HG03521 (cell line): ENCODE data around the gene MEIS1.
"Not testable (repeated sequence)": the region's sequence is repeated elsewhere in the genome, so short reads cannot be mapped to it uniquely, and the experiment has no call there.

Experiments
- ATAC-seq: cut with Tn5 transposase; IDR thresholded peaks from one replicate; pipeline ENCODE4 v1.9.1; 2021; ENCODE audit warnings: mild to moderate bottlenecking, moderate library complexity; ENCODE audit not compliant: unreplicated experiment

The MEIS1 gene

DNA sequence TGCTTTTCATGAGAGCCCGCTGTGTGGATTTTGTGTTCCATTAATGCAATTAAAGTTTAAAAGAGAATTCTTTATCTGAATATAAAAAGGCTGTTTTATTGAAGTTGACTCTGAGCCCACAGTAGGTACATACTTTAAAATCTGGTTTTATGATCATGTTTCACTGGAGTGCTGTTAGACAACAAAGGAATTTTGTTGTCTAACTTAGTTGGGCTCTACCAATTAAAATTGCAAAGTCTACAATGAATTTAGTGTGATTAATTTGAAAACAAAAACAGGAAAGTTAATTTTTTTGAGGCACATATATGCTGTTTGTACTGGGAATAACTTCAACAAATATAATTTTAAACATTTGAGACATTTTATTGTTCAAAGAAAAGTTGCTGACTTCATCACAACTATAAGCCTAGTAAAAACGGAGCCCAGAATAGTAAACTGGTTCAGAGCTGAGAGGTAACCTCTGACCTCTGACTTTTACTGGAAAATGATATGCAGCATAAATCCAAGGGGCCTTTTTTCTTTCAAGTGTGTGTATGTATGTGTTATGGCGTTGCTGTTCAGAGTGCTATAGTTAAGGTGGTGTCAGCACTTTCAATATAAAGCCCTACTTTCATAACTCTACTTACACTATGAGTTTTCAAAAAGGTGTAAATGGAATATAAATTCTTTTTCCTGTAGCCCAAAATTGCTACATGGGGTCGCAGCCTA lies 30.2 kb downstream of the MEIS1 start:
- no peak for ATAC-seq

DNA sequence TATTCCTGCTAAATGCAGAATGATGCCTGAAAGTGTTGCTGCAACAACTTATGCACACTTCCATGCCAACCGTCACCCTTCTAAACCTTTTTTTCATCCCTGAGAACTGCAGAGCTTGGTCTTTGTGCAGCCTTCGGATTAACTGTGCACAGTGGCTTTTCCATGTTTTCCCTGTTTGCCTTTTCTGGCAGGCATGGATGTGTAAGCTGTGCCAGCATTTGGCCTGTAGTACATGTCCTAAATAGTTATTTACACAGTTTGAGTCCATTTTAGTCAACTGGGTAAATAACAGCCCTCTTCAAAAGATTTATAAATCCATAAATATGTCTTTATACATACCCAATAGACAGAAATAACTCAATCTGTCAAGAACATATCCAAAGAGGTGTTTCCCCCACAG lies 31.5 kb downstream of the MEIS1 start:
- no peak for ATAC-seq

- no peak for ATAC-seq
These were observed 32.8 kb downstream of the MEIS1 start for GRCh38 chr2:66467718-66468117.

DNA sequence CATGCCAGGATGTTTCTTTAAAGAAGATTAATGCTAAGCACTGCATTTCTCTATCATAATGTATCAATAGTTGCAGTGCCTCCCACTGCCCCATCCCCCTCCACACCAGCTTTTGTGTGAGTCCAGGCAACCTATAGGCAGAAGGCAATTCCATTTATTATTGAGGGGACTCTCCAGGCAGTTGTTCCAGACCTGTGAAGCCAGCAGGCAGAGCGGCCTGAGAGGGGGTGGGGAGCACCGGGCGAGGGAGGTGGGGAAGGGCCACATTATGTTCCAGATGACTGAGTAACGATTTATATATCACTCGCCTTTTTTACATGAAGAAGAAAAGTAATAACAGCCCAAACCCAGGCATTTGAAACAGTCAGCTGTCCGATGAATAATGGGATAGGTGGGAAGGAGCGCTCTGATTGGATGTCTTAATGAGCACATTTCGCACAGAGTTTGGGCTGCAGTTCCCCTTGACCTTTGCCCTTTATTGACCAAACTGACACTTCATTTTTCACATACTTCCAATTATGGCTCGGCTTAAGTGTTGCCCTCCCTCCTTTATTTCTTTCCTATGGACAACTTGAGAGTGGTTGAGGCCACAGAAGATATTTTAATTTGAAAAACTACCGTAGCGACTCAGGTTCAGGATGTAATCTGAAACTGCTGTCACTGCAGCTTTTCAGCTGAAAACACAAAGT lies 34.4 kb downstream of the MEIS1 start:
- no peak for ATAC-seq

DNA sequence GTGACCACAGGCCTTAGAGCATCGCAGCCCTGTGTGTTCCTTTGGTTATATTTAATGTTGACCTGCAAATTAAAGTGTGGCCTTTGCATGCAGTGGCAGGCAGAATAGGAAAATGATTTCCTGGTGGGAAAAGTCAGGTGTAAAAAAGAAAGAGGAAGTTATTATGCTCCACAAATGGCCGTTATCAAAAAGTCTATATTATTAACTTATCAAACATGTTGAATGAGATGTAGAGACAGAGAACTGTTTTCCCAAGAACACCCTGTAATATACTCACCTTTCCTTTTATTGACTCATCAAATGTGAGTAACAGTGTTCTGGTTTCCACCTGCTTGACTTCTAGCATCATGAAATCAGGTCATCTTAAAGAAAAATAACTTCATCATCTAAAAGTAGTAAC lies 35.3 kb downstream of the MEIS1 start:
- no peak for ATAC-seq

DNA sequence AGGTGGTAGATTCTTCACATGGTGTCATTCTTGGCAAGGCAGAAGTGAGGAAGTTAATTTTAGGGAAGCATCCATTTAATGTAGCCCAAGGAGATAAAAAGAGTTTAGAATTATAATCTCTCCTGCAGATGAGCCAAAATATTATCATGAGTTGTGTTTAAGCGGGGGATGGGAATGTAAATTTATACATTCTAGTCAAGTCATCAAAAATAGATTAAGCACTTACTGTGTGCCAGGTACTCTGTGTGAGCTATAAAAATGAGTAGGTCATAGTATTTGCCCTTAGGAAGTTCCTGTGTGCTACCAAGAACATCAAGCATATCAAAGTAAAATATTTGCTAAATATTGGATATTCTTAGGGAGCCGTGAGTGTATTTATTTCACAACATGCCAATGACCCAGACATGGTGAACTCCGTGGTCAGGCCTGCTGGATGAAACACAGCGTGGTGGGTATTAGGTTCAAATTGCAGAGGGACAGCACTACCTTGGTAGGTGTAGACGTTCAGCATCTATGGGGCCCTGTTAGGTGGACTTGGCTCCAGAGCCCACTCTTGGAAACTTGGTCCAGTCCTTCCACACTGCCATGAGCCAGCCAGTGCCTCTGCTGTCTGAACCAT lies 37.4 kb downstream of the MEIS1 start:
- ATAC-seq, result no peak

DNA sequence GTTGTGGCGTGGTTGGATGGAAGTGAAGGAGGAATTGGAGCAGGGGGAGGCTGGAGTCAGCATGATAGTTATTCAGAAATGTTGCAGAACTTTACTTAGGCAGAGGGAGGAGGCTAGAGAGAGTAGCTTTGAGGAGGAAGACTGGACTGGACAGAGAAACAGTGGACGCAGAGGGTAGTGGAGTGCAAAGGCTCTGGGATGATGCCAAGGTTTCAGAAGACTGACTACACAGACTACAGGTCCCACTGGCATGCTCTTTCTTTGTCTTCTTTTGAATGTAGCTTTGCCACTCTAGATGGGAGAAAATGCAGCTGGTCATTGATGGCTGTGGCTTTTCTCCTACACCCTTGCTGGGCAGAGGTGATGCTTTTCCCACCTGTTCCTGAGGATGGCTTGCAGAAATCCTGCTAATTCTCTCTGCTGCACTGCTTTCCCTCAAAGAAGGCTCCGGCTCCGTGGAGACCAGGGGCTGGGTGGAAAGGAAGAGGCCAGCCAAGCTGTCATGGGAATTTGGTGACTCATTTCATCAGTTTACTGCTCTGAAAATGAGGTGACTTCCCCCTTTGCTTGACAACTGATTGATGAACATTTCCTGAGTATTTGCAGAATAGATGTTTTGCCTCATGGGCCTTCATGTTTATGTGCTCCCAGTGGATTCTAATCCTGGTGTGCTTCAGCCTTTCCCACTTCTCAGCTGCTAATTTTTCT lies 42.4 kb downstream of the MEIS1 start:
- ATAC-seq, result no peak

DNA sequence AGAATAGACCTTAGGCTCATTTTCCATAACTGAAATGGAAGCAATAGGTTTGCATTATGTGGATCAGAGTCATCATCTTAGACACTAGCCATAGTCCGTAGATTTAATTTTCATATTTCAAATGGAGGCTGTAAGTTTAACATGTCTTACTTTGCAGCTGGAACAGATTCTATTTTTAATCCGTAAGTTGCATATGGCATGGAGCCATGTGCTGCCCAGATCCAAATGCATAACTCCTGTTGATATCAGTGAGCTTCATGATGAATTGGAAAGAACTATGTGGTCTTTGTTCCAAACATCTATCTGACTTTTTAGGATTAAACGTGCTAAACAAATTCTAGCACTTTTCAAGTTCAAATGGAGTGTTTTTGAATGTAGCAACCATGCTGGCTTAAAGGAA lies 43.4 kb downstream of the MEIS1 start:
- ATAC-seq, result no peak

GRCh38 chr2:66478731-66479316 lies 43.9 kb downstream of the MEIS1 start:
- no peak for ATAC-seq

GRCh38 chr2:66481100-66481549 lies 46.2 kb downstream of the MEIS1 start:
- ATAC-seq, result no peak

DNA sequence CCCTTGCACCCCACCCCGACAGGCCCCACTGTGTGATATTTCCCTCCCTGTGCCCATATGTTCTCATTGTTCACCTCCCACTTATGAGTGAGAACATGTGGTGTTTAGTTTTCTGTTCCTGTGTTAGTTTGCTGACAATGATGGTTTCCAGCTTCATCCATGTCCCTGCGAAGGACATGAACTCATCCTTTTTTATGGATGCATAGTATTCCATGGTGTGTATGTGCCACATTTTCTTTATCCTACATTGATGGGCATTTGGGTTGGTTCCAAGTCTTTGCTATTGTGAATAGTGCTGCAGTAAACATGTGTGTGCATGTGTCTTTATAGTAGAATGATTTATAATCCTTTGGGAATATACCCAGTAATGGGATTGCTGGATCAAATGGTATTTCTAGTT lies 50.3 kb downstream of the MEIS1 start:
- ATAC-seq, result not testable (repeated sequence)

DNA sequence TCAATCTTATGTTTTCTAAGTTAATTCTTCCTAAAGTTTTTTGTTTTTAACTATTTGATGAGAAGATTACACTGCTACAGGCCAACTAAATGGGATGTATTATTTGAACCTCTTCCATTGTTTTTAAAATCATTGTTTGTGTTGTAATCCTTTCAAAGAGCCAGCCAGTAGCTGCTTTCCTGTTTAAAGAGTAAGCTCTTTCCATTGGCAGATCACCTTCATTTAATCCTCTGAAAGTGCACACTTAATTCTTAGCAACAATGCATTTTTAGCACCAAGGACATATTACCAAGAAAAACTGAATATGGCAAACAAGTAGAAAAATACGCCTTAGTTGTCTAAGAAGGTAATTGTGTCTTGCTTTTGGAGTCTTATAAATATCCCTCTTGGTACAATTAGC lies 54.0 kb downstream of the MEIS1 start:
- ATAC-seq, result no peak

GRCh38 chr2:66489436-66489835 lies 54.5 kb downstream of the MEIS1 start:
- ATAC-seq, result no peak

DNA sequence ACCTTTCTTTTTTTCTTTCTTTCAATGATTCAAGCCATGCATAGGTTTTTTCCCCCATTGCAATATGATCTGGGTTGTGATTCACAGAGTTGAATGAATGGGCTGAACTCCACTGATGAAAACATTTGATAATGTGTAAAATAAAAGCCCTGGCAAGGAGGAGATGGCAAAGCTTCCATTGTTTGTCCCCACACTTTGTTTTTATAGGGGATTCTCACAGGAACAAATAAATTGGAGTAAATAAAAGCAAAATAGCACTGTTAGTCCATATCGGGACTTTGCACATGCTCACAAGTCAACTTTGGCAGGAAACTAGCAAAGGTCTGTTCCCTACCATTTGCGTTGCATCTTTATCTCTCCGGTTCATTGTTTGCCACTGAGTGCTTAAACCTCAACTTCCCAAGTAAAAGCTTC lies 55.7 kb downstream of the MEIS1 start:
- ATAC-seq, result no peak

DNA sequence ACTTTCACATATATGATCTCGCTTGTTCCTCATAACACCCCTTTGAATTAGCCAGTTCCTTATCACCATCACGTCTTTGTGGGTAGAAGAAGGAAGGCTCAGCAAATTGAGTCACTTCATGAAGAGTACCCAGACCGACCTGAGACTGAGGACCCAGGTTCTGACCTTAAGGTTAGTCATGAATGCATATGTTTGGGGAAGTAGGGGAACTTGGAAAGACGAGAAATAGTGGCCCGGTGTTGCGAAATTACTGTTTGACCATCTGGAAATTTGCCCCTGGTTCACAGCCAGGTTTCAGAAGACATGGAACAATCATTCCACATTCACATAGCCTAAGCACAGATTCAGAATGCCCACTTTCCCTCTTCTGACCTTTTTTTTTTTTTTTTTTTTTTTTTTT lies 59.8 kb downstream of the MEIS1 start:
- no peak for ATAC-seq

GRCh38 chr2:66495788-66496640 lies 61.1 kb downstream of the MEIS1 start:
- ATAC-seq, result no peak

- ATAC-seq, result no peak
These were observed 61.9 kb downstream of the MEIS1 start for GRCh38 chr2:66496670-66497420.

DNA sequence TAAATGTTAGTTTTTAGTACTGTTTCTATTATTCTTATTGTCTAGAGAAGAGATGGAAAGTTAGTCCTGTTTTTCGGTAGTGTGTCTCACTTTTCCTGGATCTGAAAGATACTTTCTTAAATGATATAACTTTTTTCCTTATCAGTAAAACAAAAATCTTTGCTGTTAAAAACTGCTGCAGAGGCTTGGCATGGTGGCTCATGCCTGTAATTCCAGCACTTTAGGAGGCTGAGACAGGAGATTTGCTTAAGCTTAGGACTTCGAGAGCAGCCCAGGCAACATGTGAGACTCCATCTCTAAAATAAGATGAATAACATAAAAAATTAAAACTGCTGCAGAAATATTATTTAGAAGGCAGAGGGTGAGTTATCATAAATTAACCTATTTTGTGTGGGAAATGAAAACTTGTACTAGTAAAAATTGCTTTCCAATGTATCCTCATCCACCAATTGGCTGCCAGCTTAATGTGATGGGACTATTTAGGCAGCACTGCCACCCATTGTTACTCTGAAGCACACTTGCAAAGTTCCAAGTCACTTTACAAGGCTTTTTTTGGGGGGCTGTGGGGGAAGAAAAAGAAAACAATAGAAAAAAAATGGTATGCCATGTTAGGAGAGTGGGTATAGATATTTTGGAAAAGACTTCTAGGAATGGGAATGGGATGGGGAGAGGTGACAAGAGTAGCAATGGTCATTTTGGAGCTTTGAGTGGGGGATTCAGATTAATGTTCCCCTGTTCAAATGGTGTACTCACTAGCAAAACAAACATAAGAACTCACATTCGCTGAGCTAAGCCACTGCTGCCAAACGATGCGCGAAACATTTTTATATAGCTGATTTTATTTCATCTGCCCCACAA lies 62.7 kb downstream of the MEIS1 start:
- ATAC-seq, result no peak
